GM18520 (cell line): ENCODE data around the gene ZSCAN10.
"Not testable (repeated sequence)": the region's sequence is repeated elsewhere in the genome, so short reads cannot be mapped to it uniquely, and the experiment has no call there.

ENCODE experiments used
- ATAC-seq: cut with Tn5 transposase; IDR thresholded peaks from one replicate; pipeline ENCODE4 v1.9.1; 2021; ENCODE audit not compliant: unreplicated experiment

Gene ZSCAN10

GRCh38 chr16:3086596-3087242 lies 12.4 kb downstream of the ZSCAN10 start:
- no peak for ATAC-seq

GRCh38 chr16:3085868-3086595 lies 13.1 kb downstream of the ZSCAN10 start:
- ATAC-seq, result no peak

- no peak for ATAC-seq
Measured at GRCh38 chr16:3084969-3085670, 14.0 kb downstream of the ZSCAN10 start.

- ATAC-seq, result no peak
Measured at GRCh38 chr16:3084491-3084890, 14.6 kb downstream of the ZSCAN10 start.

GRCh38 chr16:3083408-3083807 lies 15.7 kb downstream of the ZSCAN10 start:
- not testable (repeated sequence) for ATAC-seq

- ATAC-seq, result not testable (repeated sequence)
Measured at GRCh38 chr16:3081957-3082356, 17.1 kb downstream of the ZSCAN10 start.

- ATAC-seq, result no peak
Measured at GRCh38 chr16:3080024-3080423, 19.1 kb downstream of the ZSCAN10 start.

GRCh38 chr16:3076577-3076976 lies 22.5 kb downstream of the ZSCAN10 start:
- ATAC-seq, result no peak

- not testable (repeated sequence) for ATAC-seq
Measured at GRCh38 chr16:3075946-3076345, 23.1 kb downstream of the ZSCAN10 start.

- no peak for ATAC-seq
Measured at GRCh38 chr16:3075523-3075915, 23.6 kb downstream of the ZSCAN10 start.

- ATAC-seq, result peak; percentile 40
Measured at GRCh38 chr16:3074860-3075522, 24.1 kb downstream of the ZSCAN10 start.

- ATAC-seq, result no peak
Measured at GRCh38 chr16:3073448-3073847, 25.6 kb downstream of the ZSCAN10 start.

- not testable (repeated sequence) for ATAC-seq
Measured at GRCh38 chr16:3072576-3073263, 26.4 kb downstream of the ZSCAN10 start.

- not testable (repeated sequence) for ATAC-seq
Measured at GRCh38 chr16:3072148-3072547, 26.9 kb downstream of the ZSCAN10 start.

GRCh38 chr16:3071655-3072054 lies 27.4 kb downstream of the ZSCAN10 start:
- ATAC-seq, result no peak

- no peak for ATAC-seq
Measured at GRCh38 chr16:3070608-3071111, 28.4 kb downstream of the ZSCAN10 start.

- not testable (repeated sequence) for ATAC-seq
Measured at GRCh38 chr16:3069146-3069545, 29.9 kb downstream of the ZSCAN10 start.

GRCh38 chr16:3068487-3068886 lies 30.6 kb downstream of the ZSCAN10 start:
- no peak for ATAC-seq

- no peak for ATAC-seq
Measured at GRCh38 chr16:3066440-3066748, 32.7 kb downstream of the ZSCAN10 start.

- no peak for ATAC-seq
Measured at GRCh38 chr16:3065742-3066439, 33.2 kb downstream of the ZSCAN10 start.
